GM18870 (cell line): ENCODE measurements around the gene PIEZO2.
"Not testable (repeated sequence)": the region's sequence is repeated elsewhere in the genome, so short reads cannot be mapped to it uniquely, and the experiment has no call there.

Experiments
- ATAC-seq: cut with Tn5 transposase; IDR thresholded peaks from one replicate; pipeline ENCODE4 v1.9.1; 2021; ENCODE audit warnings: moderate library complexity; ENCODE audit not compliant: unreplicated experiment

PIEZO2 gene

GRCh38 chr18:10644003-10644402, 505.4 kb downstream of the PIEZO2 start:
- ATAC-seq = not testable (repeated sequence)

- ATAC-seq = not testable (repeated sequence)
Measured at GRCh38 chr18:10642915-10643524, 506.3 kb downstream of the PIEZO2 start.

GRCh38 chr18:10638539-10638885, 510.9 kb downstream of the PIEZO2 start:
- not testable (repeated sequence) for ATAC-seq

GRCh38 chr18:10637858-10638538, 511.4 kb downstream of the PIEZO2 start:
- not testable (repeated sequence) for ATAC-seq

- peak; percentile 97 for ATAC-seq
Measured at GRCh38 chr18:10629076-10629475, 520.3 kb downstream of the PIEZO2 start.

- ATAC-seq = not testable (repeated sequence)
Measured at GRCh38 chr18:10626606-10627213, 522.7 kb downstream of the PIEZO2 start.

GRCh38 chr18:10623606-10624005, 525.8 kb downstream of the PIEZO2 start:
- ATAC-seq = not testable (repeated sequence)

GRCh38 chr18:10622982-10623381, 526.4 kb downstream of the PIEZO2 start:
- not testable (repeated sequence) for ATAC-seq

- ATAC-seq = not testable (repeated sequence)
Measured at GRCh38 chr18:10620670-10621329, 528.6 kb downstream of the PIEZO2 start.
